ENCODE results near the gene C9orf78. TPM values are rescaled to one million over a fixed set of nuclear protein-coding genes. Genes with fewer than 3 reads are reported as not detected.

The C9orf78 gene
- total and polyA plus RNA-seq, 9 of the 15 experiments (the other 6 are each of a cell fraction or from before 2014, with no cell fraction given), result 94.6 to 266 (median 202) TPM

DNA sequence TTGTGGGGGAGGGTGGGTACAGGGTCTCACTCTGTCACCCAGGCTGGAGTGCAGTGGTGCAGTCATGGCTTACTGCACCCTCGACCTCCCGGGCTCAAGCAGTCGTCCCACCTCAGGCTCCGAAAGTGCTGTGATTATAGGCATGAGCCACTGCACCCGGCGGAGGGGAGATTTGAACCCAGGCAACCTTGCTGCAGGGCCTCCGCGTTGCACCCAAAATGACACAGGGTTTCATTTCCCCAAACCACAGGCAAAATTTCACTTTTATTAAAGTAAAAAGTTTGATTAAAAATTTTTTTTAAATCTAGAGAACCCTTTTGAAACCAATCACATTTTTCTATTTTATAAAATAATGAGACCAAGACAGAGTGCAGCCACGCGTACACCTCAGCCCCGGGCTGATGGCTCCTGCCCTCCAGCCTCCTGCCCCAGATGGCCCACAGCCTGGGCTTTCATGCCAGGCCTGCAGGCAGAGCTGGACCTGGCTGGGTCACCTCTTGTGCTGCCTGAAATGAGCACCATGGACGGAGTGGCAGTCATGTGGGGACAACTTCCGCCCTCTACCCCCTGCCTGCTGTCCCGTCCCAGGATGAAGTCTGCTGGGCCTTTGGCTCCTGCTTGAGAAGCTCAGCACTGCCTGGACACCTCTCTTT is 30.7 kb upstream of the C9orf78 start:
- no peak overlapping the region for H3K4me2 ChIP-seq (ENCODE audit: insufficient read depth, low read length)
- no peak for DNase-seq (ENCODE audit: extremely low read depth in 1 of 4, low spot score in 3 of 4)
- ATAC-seq, result no peak
- CTCF ChIA-PET (ENCODE audit: low intra/inter-chr PET ratio), result no interaction called here
- WGBS (ENCODE audit: insufficient coverage, low coverage, missing lambda C conversion rate), result 88% methylated on average over 13 of the region's 14 CpGs
- peaks cover 16% of the 10 kb centered on the region for H3K79me2 ChIP-seq (ENCODE audit: control insufficient read depth, insufficient read depth, low read length)
- FAIRE-seq, result no peak
- intact Hi-C loops (cut with micrococcal nuclease) (no loop called here), in situ Hi-C loops (cut with MboI) (no loop called here)
- no peak overlapping the region for H3K4me3 ChIP-seq
- peaks cover 89% of the 10 kb centered on the region for H3K36me3 ChIP-seq (ENCODE audit: control insufficient read depth, insufficient read depth, low read length)
- H3K27ac ChIP-seq (ENCODE audit: extremely low read depth, low read depth, low read length), result peak overlapping the region; percentile 75; the same call in 1 of the 3 replicates
- H3K9me3 ChIP-seq (replicated peaks; ENCODE audit: control insufficient read depth, insufficient read depth, low read depth, low read length), result no peaks in the 10 kb centered on the region
- no peaks in the 10 kb centered on the region for H4K20me1 ChIP-seq (replicated peaks; ENCODE audit: control insufficient read depth, insufficient read depth, low read length)
- no peaks in the 10 kb centered on the region for H3K27me3 ChIP-seq (ENCODE audit: control insufficient read depth in 2 of 2, insufficient read depth in 2 of 2, low read length in 2 of 2)
- H3K9me1 ChIP-seq (ENCODE audit: control insufficient read depth, insufficient read depth, low read length), result peaks cover 4% of the 10 kb centered on the region
- BruUV-seq (replicated peaks), result no TSS peak
- peak overlapping the region; percentile 42 to 87; a peak in 2 of 4 replicates for H3K9ac ChIP-seq (ENCODE audit: insufficient read depth in 1 of 2, low read depth in 2 of 2, low read length in 2 of 2)
- POLR2A ChIA-PET, result interaction anchor here (0.6 to 9.4 kb wide), 8 partner anchors 9 to 30 kb away, joined by 3 to 91 read pairs (median 6); partner anchors contain the start of genes C9orf78 and USP20
- no peak for TF ChIP-seq TEAD2 (tag; IDR thresholded peaks at IDR 0.05)
- TF ChIP-seq TCF7 (IDR thresholded peaks at IDR 0.05; ENCODE audit: borderline replicate concordance), result no peak
- 0 out of 2 replicates have a peak, but pooled peaks have one; percentile 32 for TF ChIP-seq ZNF395 (CRISPR knock-in tag; IDR thresholded peaks at IDR 0.05)
- TF ChIP-seq, protein P1, sequence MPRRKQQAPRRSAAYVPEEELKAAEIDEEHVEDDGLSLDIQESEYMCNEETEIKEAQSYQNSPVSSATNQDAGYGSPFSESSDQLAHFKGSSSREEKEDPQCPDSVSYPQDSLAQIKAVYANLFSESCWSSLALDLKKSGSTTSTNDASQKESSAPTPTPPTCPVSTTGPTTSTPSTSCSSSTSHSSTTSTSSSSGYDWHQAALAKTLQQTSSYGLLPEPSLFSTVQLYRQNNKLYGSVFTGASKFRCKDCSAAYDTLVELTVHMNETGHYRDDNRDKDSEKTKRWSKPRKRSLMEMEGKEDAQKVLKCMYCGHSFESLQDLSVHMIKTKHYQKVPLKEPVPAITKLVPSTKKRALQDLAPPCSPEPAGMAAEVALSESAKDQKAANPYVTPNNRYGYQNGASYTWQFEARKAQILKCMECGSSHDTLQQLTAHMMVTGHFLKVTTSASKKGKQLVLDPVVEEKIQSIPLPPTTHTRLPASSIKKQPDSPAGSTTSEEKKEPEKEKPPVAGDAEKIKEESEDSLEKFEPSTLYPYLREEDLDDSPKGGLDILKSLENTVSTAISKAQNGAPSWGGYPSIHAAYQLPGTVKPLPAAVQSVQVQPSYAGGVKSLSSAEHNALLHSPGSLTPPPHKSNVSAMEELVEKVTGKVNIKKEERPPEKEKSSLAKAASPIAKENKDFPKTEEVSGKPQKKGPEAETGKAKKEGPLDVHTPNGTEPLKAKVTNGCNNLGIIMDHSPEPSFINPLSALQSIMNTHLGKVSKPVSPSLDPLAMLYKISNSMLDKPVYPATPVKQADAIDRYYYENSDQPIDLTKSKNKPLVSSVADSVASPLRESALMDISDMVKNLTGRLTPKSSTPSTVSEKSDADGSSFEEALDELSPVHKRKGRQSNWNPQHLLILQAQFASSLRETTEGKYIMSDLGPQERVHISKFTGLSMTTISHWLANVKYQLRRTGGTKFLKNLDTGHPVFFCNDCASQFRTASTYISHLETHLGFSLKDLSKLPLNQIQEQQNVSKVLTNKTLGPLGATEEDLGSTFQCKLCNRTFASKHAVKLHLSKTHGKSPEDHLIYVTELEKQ (CRISPR knock-in tag; IDR thresholded peaks at IDR 0.05), result no peak
- no peak for TF ChIP-seq TBP (optimal IDR thresholded peaks at IDR 0.05; ENCODE audit: low read depth, low read length)
- no peak for TF ChIP-seq FOXA3 (CRISPR knock-in tag; conservative IDR thresholded peaks at IDR 0.05 in 1 of 2, IDR thresholded peaks at IDR 0.05 in 1 of 2)
- TF ChIP-seq, protein P2, sequence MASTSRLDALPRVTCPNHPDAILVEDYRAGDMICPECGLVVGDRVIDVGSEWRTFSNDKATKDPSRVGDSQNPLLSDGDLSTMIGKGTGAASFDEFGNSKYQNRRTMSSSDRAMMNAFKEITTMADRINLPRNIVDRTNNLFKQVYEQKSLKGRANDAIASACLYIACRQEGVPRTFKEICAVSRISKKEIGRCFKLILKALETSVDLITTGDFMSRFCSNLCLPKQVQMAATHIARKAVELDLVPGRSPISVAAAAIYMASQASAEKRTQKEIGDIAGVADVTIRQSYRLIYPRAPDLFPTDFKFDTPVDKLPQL (IDR thresholded peaks at IDR 0.05; ENCODE audit: extremely low read depth, insufficient read length), result no peak
- TF ChIP-seq RBFOX2 (IDR thresholded peaks at IDR 0.05; ENCODE audit: low read depth, low read length), result peak; percentile 28; the same call in 1 of the 2 replicates
- TF ChIP-seq NFIX (CRISPR knock-in tag; IDR thresholded peaks at IDR 0.05; ENCODE audit: low read depth), result no peak
- TF ChIP-seq RNF2 (IDR thresholded peaks at IDR 0.05), result no peak
- TF ChIP-seq HSF4 (CRISPR knock-in tag; IDR thresholded peaks at IDR 0.05; ENCODE audit: borderline replicate concordance), result no peak
- TF ChIP-seq IFI16 (CRISPR knock-in tag; IDR thresholded peaks at IDR 0.05), result no peak
- no peak for TF ChIP-seq NCOA1 (IDR thresholded peaks at IDR 0.05; ENCODE audit: low read depth)
- 0 out of 3 replicates have a peak, but pooled peaks of 1 of the 2 experiments have one; percentile 2 for TF ChIP-seq CBX3 (IDR thresholded peaks at IDR 0.05; ENCODE audit: borderline replicate concordance in 1 of 2, low read length in 2 of 2)
- TF ChIP-seq NEUROD1 (IDR thresholded peaks at IDR 0.05; ENCODE audit: borderline replicate concordance, low read depth, low read length, partially characterized antibody), result no peak
- H3K4me1 ChIP-seq (replicated peaks in 1 of 2; ENCODE audit: control insufficient read depth in 2 of 2, insufficient read depth in 2 of 2, low read length in 2 of 2), result peaks cover 41 to 87% of the 10 kb centered on the region in 2 experiments
- no peak overlapping the region for H2AFZ ChIP-seq (ENCODE audit: low read depth, low read length)
